Suprapubic skin (tissue), 4 donors: Measurements from ENCODE around the gene FAXDC2. TPM values are rescaled to one million over a fixed set of nuclear protein-coding genes. Genes with fewer than 3 reads are reported as not detected.

Source experiments
- DNase-seq, 2 donors: peaks; one replicate each; pipeline ENCODE4 v3.0.0-alpha.2; 2019; ENCODE audit warnings: low spot score in 2 of 2
- H3K27ac ChIP-seq: fragments of 200-600 bp; sonication (generic); one replicate; pipeline ENCODE4 v1.5.1; 2019
- H3K27me3 ChIP-seq: fragments of 200-600 bp; sonication (generic); one replicate; pipeline ENCODE4 v1.5.1; 2019
- H3K36me3 ChIP-seq: fragments of 200-600 bp; sonication (generic); one replicate; pipeline ENCODE4 v1.5.1; 2019
- H3K4me1 ChIP-seq: fragments of 200-600 bp; sonication (generic); one replicate; pipeline ENCODE4 v1.5.1; 2019
- H3K4me3 ChIP-seq: fragments of 200-600 bp; sonication (generic); one replicate; pipeline ENCODE4 v1.5.1; 2019; ENCODE audit warnings: mild to moderate bottlenecking
- H3K9me3 ChIP-seq: fragments of 200-600 bp; sonication (generic); one replicate; pipeline ENCODE4 v1.5.1; 2019
- EP300 ChIP-seq: sonication (generic); formaldehyde crosslinking; IDR thresholded peaks from one replicate; pipeline ENCODE4 v1.6.1; 2017; ENCODE audit warnings: antibody characterized with exemption
- POLR2A ChIP-seq, 2 donors: fragments of 450-650 bp; IDR thresholded peaks; one replicate each; pipeline ENCODE4 v1.6.1; 2017; ENCODE audit warnings: antibody characterized with exemption in 2 of 2, mild to moderate bottlenecking in 2 of 2, moderate library complexity in 2 of 2
- POLR2AphosphoS5 ChIP-seq, 3 donors: sonication (generic); formaldehyde crosslinking; IDR thresholded peaks; one replicate each; pipeline ENCODE4 v1.6.1; 2017; ENCODE audit warnings: antibody characterized with exemption in 3 of 3
- WGBS: methylation state at CpG from one replicate; pipeline ENCODE4 v1.1.5; 2018; 5-methylcytosine and 5-hydroxymethylcytosine counted together
- total RNA-seq, 4 donors: library from RNA; depleted of rRNA; stranded (reverse); fragments of >200 nt; gene quantifications; one replicate each; pipeline ENCODE4 v1.1.0, GENCODE V29; 2016
- TF ChIP-seq, protein P1 (sequence below), 2 donors: fragments of 200-600 bp in 1 of 2; fragments of 450-650 bp in 1 of 2; sonication (generic) in 1 of 2; IDR thresholded peaks; one replicate each; pipeline ENCODE4 v1.5.1; 2016 to 2019; ENCODE audit warnings: antibody characterized with exemption in 2 of 2, mild to moderate bottlenecking in 1 of 2, moderate library complexity in 1 of 2

Gene FAXDC2
- total RNA-seq, 4 donors from 2014 or later: 27.1 to 62.1 (median 40.8) TPM

GRCh38 chr5:154866841-154867240 is 16.4 kb upstream of the FAXDC2 start:
- TF ChIP-seq EP300 (no peak), POLR2AphosphoS5 (IDR thresholded peaks at IDR 0.05) (no peak), POLR2A (IDR thresholded peaks at IDR 0.05) (no peak)
- TF ChIP-seq, protein P1, sequence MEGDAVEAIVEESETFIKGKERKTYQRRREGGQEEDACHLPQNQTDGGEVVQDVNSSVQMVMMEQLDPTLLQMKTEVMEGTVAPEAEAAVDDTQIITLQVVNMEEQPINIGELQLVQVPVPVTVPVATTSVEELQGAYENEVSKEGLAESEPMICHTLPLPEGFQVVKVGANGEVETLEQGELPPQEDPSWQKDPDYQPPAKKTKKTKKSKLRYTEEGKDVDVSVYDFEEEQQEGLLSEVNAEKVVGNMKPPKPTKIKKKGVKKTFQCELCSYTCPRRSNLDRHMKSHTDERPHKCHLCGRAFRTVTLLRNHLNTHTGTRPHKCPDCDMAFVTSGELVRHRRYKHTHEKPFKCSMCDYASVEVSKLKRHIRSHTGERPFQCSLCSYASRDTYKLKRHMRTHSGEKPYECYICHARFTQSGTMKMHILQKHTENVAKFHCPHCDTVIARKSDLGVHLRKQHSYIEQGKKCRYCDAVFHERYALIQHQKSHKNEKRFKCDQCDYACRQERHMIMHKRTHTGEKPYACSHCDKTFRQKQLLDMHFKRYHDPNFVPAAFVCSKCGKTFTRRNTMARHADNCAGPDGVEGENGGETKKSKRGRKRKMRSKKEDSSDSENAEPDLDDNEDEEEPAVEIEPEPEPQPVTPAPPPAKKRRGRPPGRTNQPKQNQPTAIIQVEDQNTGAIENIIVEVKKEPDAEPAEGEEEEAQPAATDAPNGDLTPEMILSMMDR (IDR thresholded peaks at IDR 0.05): no peak
- H3K4me3 ChIP-seq: no peak overlapping the region
- DNase-seq: no peak
- no peaks in the 10 kb centered on the region for H3K9me3 ChIP-seq
- no peak overlapping the region for H3K27ac ChIP-seq
- H3K4me1 ChIP-seq: peaks cover 22% of the 10 kb centered on the region
- peaks cover 63% of the 10 kb centered on the region for H3K36me3 ChIP-seq
- H3K27me3 ChIP-seq: no peaks in the 10 kb centered on the region
- WGBS: 83% methylated on average over 2 of the region's 2 CpGs

GRCh38 chr5:154865466-154866184 is 15.2 kb upstream of the FAXDC2 start:
- H3K36me3 ChIP-seq: peaks cover 51% of the 10 kb centered on the region
- TF ChIP-seq POLR2A (IDR thresholded peaks at IDR 0.05) (no peak), POLR2AphosphoS5 (IDR thresholded peaks at IDR 0.05) (no peak), EP300 (no peak)
- TF ChIP-seq, protein P1 (IDR thresholded peaks at IDR 0.05): no peak
- H3K9me3 ChIP-seq: no peaks in the 10 kb centered on the region
- H3K27ac ChIP-seq: no peak overlapping the region
- no peaks in the 10 kb centered on the region for H3K27me3 ChIP-seq
- WGBS: 56% methylated on average over 5 of the region's 5 CpGs
- H3K4me1 ChIP-seq: peaks cover 31% of the 10 kb centered on the region
- DNase-seq: no peak
- H3K4me3 ChIP-seq: no peak overlapping the region

GRCh38 chr5:154863291-154864080 is 13.1 kb upstream of the FAXDC2 start:
- no peaks in the 10 kb centered on the region for H3K9me3 ChIP-seq
- H3K4me3 ChIP-seq: no peak overlapping the region
- 78% methylated on average over 7 of the region's 7 CpGs for WGBS
- DNase-seq: no peak
- H3K4me1 ChIP-seq: peaks cover 42% of the 10 kb centered on the region
- H3K36me3 ChIP-seq: peaks cover 39% of the 10 kb centered on the region
- H3K27ac ChIP-seq: no peak overlapping the region
- TF ChIP-seq POLR2A (IDR thresholded peaks at IDR 0.05) (no peak), POLR2AphosphoS5 (IDR thresholded peaks at IDR 0.05) (no peak), EP300 (no peak)
- TF ChIP-seq, protein P1 (IDR thresholded peaks at IDR 0.05): no peak
- H3K27me3 ChIP-seq: no peaks in the 10 kb centered on the region

GRCh38 chr5:154862766-154863165 is 12.4 kb upstream of the FAXDC2 start:
- H3K9me3 ChIP-seq: no peaks in the 10 kb centered on the region
- no peak overlapping the region for H3K4me3 ChIP-seq
- peaks cover 36% of the 10 kb centered on the region for H3K36me3 ChIP-seq
- H3K27me3 ChIP-seq: no peaks in the 10 kb centered on the region
- no peak overlapping the region for H3K27ac ChIP-seq
- DNase-seq: no peak
- H3K4me1 ChIP-seq: peaks cover 40% of the 10 kb centered on the region
- WGBS: 74% methylated on average over 2 of the region's 2 CpGs
- TF ChIP-seq POLR2AphosphoS5 (IDR thresholded peaks at IDR 0.05) (no peak), POLR2A (IDR thresholded peaks at IDR 0.05) (no peak), EP300 (no peak)
- TF ChIP-seq, protein P1 (IDR thresholded peaks at IDR 0.05): no peak

DNA sequence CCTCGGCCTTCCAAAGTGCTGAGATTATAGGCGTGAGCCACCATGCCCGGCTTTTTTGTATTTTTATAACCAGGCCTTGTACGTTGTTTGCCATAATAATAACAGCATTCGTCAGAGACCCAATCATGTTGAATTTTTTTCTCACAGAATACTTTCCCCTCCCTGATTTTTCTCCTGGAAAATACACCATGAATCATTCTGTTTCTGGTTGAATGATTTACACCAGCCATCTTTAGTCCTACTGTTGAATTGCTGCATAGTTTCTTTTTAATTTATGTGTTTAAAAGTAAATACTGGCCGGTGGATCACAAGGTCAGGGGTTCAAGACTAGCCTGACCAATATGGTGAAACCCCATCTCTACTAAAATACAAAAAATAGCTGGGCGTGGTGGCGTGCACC is 11.5 kb upstream of the FAXDC2 start:
- DNase-seq: no peak
- Histone ChIP-seq H3K9me3 (no peaks in the 10 kb centered on the region), H3K36me3 (peaks cover 36% of the 10 kb centered on the region), H3K27ac (no peak overlapping the region), H3K27me3 (no peaks in the 10 kb centered on the region), H3K4me3 (peak overlapping the region; percentile 87), H3K4me1 (peaks cover 42% of the 10 kb centered on the region)
- WGBS: 83% methylated on average over 8 of the region's 8 CpGs
- TF ChIP-seq EP300: no peak
